RWPE2 (cell line): Measurements from ENCODE around the gene SPTBN4.

Source experiments
- ATAC-seq: fragments of 200-7000 bp; cut with Tn5 transposase; 3 replicates; pipeline ENCODE4 v1.9.1; 2021; ENCODE audit warnings: low read depth
- DNase-seq: peaks from one replicate; pipeline ENCODE4 v3.0.0-alpha.2; 2020; ENCODE audit warnings: low spot score
- H3K27ac ChIP-seq: fragments of 450-650 bp; 2 replicates; pipeline ENCODE4 v1.5.1; 2017; ENCODE audit warnings: mild to moderate bottlenecking; ENCODE audit not compliant: poor library complexity, severe bottlenecking
- H3K27me3 ChIP-seq: fragments of 250-450 bp; sonication (Bioruptor Pico); 2 replicates; pipeline ENCODE4 v1.5.1; 2021; ENCODE audit warnings: mild to moderate bottlenecking, moderate library complexity; ENCODE audit not compliant: insufficient read depth, poor library complexity, severe bottlenecking
- H3K36me3 ChIP-seq: fragments of 250-450 bp; sonication (Bioruptor Pico); 2 replicates; pipeline ENCODE4 v1.5.1; 2020; ENCODE audit warnings: low read depth, mild to moderate bottlenecking, moderate library complexity
- H3K4me1 ChIP-seq: fragments of 250-450 bp; sonication (Bioruptor Pico); 2 replicates; pipeline ENCODE4 v1.5.1; 2021; ENCODE audit warnings: mild to moderate bottlenecking, moderate library complexity; ENCODE audit not compliant: insufficient read depth, poor library complexity, severe bottlenecking
- H3K4me3 ChIP-seq: fragments of 250-450 bp; sonication (Bioruptor Pico); 2 replicates; pipeline ENCODE4 v1.5.1; 2021; ENCODE audit warnings: mild to moderate bottlenecking, moderate library complexity; ENCODE audit not compliant: severe bottlenecking
- H3K9me3 ChIP-seq: fragments of 250-450 bp; sonication (Bioruptor Pico); 2 replicates; pipeline ENCODE4 v1.5.1; 2021; ENCODE audit warnings: mild to moderate bottlenecking, moderate library complexity; ENCODE audit not compliant: severe bottlenecking
- TF ChIP-seq, protein P1 (sequence below): fragments of 450-650 bp; IDR thresholded peaks from one replicate; pipeline ENCODE4 v1.5.1; 2017; ENCODE audit warnings: mild to moderate bottlenecking, moderate library complexity; ENCODE audit not compliant: poor library complexity, severe bottlenecking

Gene SPTBN4

DNA sequence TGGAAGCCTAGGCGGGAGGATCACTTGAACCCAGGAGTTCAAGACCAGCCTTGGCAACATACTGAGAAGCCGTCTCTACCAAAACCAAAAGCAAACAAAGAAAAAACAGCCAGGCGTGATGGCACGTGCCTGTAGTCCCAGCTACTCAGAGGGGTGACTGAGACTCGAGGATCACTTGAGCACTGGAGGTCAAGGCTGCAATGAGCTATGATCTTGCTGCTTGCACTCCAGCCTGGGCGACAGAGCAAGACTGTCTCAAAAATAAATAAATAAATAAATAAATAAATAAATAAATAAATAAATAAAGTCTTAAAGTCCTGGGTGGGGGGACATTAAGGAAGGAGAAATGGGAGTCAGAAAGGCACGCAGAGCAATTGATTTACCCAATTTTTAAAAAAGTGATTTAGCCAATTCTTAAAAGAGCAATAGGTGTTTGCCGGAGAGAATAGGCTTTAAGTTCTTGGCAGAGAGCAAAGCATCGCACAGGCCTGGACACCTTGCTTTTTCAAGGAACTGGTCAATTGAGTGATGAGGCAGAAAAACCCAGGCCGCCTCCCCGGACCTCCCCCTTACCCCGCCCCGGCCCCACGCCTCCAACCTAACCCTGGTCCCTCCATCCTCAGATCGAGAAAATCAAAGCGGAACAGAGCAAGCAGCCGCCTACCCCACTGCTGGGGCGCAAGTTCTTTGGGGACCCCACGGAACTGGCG lies 100.4 kb downstream of the SPTBN4 start:
- Histone ChIP-seq H3K36me3 (no peaks in the 10 kb centered on the region), H3K4me1 (no peaks in the 10 kb centered on the region), H3K9me3 (no peaks in the 10 kb centered on the region), H3K4me3 (peak overlapping the region; percentile 17), H3K27me3 (peaks cover 11% of the 10 kb centered on the region), H3K27ac (no peak overlapping the region)
- TF ChIP-seq, protein P1, sequence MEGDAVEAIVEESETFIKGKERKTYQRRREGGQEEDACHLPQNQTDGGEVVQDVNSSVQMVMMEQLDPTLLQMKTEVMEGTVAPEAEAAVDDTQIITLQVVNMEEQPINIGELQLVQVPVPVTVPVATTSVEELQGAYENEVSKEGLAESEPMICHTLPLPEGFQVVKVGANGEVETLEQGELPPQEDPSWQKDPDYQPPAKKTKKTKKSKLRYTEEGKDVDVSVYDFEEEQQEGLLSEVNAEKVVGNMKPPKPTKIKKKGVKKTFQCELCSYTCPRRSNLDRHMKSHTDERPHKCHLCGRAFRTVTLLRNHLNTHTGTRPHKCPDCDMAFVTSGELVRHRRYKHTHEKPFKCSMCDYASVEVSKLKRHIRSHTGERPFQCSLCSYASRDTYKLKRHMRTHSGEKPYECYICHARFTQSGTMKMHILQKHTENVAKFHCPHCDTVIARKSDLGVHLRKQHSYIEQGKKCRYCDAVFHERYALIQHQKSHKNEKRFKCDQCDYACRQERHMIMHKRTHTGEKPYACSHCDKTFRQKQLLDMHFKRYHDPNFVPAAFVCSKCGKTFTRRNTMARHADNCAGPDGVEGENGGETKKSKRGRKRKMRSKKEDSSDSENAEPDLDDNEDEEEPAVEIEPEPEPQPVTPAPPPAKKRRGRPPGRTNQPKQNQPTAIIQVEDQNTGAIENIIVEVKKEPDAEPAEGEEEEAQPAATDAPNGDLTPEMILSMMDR, result no peak
- no peak for ATAC-seq
- DNase-seq, result no peak

DNA sequence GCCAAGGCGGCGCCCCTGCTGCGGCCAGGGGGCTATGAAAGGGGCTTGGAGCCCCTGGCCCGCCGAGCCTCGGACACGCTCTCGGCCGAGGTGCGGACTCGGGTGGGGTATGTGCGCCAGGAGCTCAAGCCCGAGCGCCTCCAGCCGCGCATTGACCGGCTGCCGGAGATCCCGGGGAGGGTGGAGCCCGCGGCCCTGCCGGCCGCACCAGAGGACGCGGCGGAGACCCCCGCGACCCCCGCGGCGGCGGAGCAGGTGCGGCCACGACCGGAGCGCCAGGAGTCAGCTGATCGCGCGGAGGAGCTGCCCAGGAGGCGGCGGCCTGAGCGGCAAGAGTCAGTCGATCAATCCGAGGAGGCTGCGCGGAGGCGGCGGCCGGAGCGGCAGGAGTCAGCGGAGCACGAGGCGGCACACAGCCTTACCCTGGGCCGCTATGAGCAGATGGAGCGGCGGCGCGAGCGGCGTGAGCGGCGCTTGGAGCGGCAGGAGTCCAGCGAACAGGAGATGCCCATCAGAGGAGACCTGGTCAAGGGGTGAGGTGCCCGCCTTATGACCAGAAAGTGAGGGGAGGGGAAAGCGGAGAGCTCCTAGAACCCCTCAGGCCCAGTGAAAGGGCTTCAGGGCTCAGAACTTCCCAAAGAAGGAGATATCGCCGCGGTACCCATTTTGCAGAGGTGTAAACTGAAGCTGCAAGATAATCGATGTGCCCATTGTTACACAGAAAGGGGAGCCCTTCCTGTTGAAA lies 101.1 kb downstream of the SPTBN4 start:
- no peak for ATAC-seq
- Histone ChIP-seq H3K4me3 (peak overlapping the region; percentile 17), H3K4me1 (no peaks in the 10 kb centered on the region)

DNA sequence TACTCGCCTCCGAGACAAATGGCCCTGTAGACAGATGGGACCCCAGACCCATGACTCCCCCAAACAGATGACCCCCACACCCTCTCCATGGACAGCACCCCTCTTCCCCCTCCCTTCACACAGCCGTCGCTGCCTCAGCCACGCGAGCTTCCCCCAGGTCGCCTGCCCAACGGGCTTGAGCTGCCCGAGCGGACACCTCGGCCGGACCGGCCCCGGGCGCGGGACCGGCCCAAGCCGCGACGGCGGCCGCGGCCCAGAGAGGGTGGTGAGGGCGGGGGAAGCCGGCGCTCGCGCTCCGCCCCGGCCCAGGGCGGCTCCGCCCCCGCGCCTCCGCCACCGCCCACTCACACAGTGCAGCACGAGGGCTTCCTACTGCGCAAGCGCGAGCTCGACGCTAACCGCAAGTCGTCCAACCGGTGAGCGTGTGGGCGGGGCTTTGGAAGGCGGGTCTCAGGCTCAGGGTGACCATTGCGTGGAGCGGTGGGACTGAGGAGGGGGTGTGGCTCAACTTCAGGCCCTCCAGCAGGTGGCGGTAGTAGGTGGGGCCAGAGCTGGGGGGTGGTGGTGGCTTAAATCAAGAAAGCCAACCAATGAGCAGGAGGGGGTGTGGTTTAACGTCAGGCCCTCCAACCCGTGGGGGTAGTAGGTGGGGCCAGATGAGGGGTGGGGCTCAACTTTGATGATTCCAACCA lies 103.7 kb downstream of the SPTBN4 start:
- peak overlapping the region; percentile 34 for H3K4me3 ChIP-seq
- H3K9me3 ChIP-seq, result no peaks in the 10 kb centered on the region
- H3K36me3 ChIP-seq, result no peaks in the 10 kb centered on the region
- peaks cover 11% of the 10 kb centered on the region for H3K27me3 ChIP-seq
- peak; percentile 99 for DNase-seq
- TF ChIP-seq, protein P1, result no peak
- ATAC-seq, result peak; percentile 80
- H3K27ac ChIP-seq, result peak overlapping the region; percentile 43
- no peaks in the 10 kb centered on the region for H3K4me1 ChIP-seq

More for the DNA sequence above, 101.1 kb downstream of the SPTBN4 start:
- TF ChIP-seq, protein P1, result no peak
- Histone ChIP-seq H3K9me3 (no peaks in the 10 kb centered on the region), H3K27me3 (peaks cover 11% of the 10 kb centered on the region), H3K27ac (no peak overlapping the region), H3K36me3 (no peaks in the 10 kb centered on the region)
- no peak for DNase-seq

DNA sequence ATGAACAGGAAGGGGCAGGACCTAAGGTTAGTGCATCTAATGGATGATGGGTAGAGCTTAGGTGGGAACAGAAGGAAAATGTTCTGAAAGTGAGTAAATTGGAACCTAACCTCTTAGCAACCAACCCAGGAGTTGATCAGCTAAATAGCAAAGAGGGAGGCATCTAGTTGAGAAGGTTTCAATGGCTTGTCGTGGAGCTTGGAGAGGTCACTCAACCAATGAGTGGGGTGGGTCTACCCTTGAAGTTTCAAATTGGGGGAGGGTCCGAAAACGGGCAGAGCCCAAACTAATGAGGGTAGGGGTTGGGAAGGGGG lies 104.2 kb downstream of the SPTBN4 start:
- H3K36me3 ChIP-seq, result no peaks in the 10 kb centered on the region
- TF ChIP-seq, protein P1, result no peak
- H3K4me3 ChIP-seq, result no peak overlapping the region
- H3K27ac ChIP-seq, result no peak overlapping the region
- H3K9me3 ChIP-seq, result no peaks in the 10 kb centered on the region
- H3K4me1 ChIP-seq, result no peaks in the 10 kb centered on the region
- ATAC-seq (no peak), DNase-seq (no peak)
- peaks cover 11% of the 10 kb centered on the region for H3K27me3 ChIP-seq
